Stimulated activated naive CD8-positive, alpha-beta T cell treated with anti-CD3 and anti-CD28 coated beads, Interleukin-15, amount 100 ng/mL, for 72 hours (primary cell): Measurements from ENCODE around the gene TTLL4.
"Not testable (repeated sequence)": the region's sequence is repeated elsewhere in the genome, so short reads cannot be mapped to it uniquely, and the experiment has no call there.

Experiments
- ATAC-seq: fragments of 150-1000 bp; cut with Tn5 transposase; 2 replicates; pipeline ENCODE4 v1.10.0; 2021; ENCODE audit warnings: mild to moderate bottlenecking, moderate library complexity
- DNase-seq, 2 donors: peaks; one replicate each; pipeline ENCODE4 v3.0.0; 2021 to 2022
- H3K27ac Mint-ChIP-seq, 2 donors: one replicate each; pipeline ENCODE4 v1.8.0; 2022; ENCODE audit warnings: mild to moderate bottlenecking in 2 of 2, mixed read lengths in 2 of 2, moderate library complexity in 2 of 2
- H3K27me3 Mint-ChIP-seq: one replicate; pipeline ENCODE4 v1.8.0; 2022; ENCODE audit warnings: mixed read lengths
- H3K4me1 Mint-ChIP-seq: one replicate; pipeline ENCODE4 v1.8.0; 2022; ENCODE audit warnings: mild to moderate bottlenecking, mixed read lengths
- H3K4me3 Mint-ChIP-seq, 2 donors: one replicate each; pipeline ENCODE4 v1.8.0; 2022; ENCODE audit warnings: mild to moderate bottlenecking in 2 of 2, mixed read lengths in 2 of 2, moderate library complexity in 1 of 2
- H3K9me3 Mint-ChIP-seq, 2 donors: one replicate each; pipeline ENCODE4 v1.8.0; 2022; ENCODE audit warnings: mixed read lengths in 2 of 2

The TTLL4 gene

DNA sequence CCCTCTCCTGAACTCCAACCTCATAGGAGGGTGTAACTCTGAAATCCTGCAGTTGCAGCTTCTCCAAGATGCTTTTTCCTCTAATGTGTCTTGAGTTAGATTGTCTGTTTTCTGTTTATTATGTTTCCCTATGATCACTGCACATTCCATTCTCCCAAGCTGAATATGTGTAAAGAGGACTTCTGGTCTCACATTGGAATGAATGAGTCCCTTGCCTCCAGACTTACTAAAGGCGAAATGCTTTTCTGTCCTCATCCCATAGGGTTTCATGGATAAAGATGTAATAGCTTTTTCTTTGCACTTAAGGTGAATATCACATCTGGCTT is 35.8 kb downstream of the TTLL4 start:
- Mint-ChIP-seq H3K27me3 (no peaks in the 10 kb centered on the region), H3K4me1 (peaks cover 23% of the 10 kb centered on the region), H3K27ac (no peak overlapping the region), H3K4me3 (no peak overlapping the region), H3K9me3 (no peaks in the 10 kb centered on the region)
- DNase-seq, result no peak
- no peak for ATAC-seq

DNA sequence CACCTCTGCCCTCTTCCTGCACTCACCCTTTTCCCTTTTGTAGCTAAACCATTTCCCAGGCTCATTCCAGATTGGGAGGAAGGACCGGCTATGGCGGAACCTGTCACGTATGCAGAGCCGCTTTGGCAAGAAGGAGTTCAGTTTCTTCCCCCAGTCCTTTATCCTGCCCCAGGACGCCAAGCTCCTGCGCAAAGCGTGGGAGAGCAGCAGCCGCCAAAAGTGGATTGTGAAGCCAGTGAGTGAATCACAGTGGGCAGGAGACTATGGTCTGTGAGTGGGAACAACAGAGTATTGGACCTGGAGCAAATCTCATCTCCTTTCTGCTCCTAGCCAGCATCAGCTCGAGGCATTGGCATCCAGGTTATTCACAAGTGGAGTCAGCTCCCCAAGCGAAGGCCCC is 36.3 kb downstream of the TTLL4 start:
- H3K4me3 Mint-ChIP-seq, result no peak overlapping the region
- no peak overlapping the region for H3K27ac Mint-ChIP-seq
- ATAC-seq, result no peak
- DNase-seq, result no peak
- no peaks in the 10 kb centered on the region for H3K27me3 Mint-ChIP-seq
- peaks cover 23% of the 10 kb centered on the region for H3K4me1 Mint-ChIP-seq
- H3K9me3 Mint-ChIP-seq, result no peaks in the 10 kb centered on the region

DNA sequence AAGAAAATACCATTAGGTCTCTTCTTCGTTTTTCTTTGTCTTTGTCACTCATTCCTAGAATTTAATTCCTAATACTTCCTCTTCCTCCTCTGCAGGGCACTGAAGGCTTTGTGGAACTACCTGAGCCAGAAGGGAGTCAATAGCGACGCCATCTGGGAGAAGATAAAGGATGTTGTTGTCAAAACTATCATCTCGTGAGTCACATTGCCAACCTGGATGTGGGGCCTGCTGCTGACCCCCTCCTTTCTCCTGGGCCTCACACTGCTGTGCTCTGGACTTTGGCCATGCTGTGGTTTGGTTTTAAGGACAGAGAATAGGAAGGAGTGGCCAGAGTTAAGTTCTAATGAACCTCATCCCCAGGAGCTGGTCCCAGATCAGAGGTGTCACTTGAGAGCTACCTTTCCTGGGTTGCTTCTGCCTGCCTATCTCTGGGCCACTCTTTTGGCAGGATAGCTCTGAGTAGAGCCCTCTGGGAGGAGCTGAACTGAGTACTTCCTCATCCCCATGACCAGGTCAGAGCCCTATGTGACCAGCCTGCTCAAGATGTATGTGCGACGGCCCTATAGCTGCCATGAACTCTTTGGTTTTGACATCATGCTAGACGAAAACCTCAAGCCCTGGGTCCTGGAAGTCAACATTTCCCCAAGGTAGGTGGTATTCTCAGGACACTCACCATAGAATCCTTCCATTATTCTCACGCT is 38.3 kb downstream of the TTLL4 start:
- no peaks in the 10 kb centered on the region for H3K27me3 Mint-ChIP-seq
- H3K4me3 Mint-ChIP-seq, result no peak overlapping the region
- peaks cover 17% of the 10 kb centered on the region for H3K4me1 Mint-ChIP-seq
- no peaks in the 10 kb centered on the region for H3K9me3 Mint-ChIP-seq
- no peak for ATAC-seq
- H3K27ac Mint-ChIP-seq, result peak overlapping the region in 1 of 2 donors; percentile 22
- DNase-seq, result no peak

DNA sequence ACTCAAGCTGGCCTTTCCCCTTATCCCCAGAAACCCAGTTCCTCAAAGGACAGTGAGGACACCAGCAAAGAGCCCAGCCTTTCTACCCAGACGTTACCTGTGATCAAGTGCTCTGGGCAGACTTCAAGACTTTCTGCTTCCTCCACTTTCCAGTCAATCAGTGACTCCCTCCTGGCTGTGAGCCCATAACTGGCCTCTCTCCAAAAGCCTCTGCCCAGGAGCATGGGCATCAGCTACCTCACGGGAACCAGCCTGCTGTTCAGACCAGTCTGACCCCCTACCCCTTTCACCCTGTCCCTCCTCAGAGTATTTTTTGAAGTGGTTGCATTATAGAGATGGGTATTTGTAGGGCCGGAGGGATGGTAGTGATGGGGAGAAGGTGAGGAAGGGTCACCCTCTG is 43.6 kb downstream of the TTLL4 start:
- Mint-ChIP-seq H3K27me3 (no peaks in the 10 kb centered on the region), H3K27ac (no peak overlapping the region), H3K4me3 (no peak overlapping the region), H3K9me3 (no peaks in the 10 kb centered on the region), H3K4me1 (no peaks in the 10 kb centered on the region)
- DNase-seq, result no peak
- no peak for ATAC-seq

DNA sequence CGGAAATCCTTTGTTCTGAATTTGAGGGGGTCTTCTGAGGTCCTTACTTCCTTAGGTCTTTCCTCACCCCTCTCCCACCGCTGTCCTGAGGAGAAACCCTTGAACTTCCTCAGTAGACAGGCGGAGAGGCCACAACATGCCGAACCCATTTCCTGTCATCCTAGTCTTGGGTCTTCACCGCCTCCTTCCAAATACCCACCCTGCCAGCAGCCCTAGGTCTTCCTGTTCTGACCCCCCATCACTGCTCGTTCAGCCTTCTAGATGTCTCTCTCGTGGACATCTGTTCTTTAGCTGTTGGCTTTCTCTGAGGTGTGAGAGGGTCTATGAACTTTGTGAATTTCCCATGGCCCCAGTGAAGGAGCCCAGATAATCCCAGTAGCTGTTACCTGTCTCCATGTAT is 44.1 kb downstream of the TTLL4 start:
- H3K27ac Mint-ChIP-seq, result no peak overlapping the region
- H3K4me3 Mint-ChIP-seq, result no peak overlapping the region
- no peaks in the 10 kb centered on the region for H3K9me3 Mint-ChIP-seq
- ATAC-seq (no peak), DNase-seq (no peak)
- H3K27me3 Mint-ChIP-seq, result no peaks in the 10 kb centered on the region
- no peaks in the 10 kb centered on the region for H3K4me1 Mint-ChIP-seq

DNA sequence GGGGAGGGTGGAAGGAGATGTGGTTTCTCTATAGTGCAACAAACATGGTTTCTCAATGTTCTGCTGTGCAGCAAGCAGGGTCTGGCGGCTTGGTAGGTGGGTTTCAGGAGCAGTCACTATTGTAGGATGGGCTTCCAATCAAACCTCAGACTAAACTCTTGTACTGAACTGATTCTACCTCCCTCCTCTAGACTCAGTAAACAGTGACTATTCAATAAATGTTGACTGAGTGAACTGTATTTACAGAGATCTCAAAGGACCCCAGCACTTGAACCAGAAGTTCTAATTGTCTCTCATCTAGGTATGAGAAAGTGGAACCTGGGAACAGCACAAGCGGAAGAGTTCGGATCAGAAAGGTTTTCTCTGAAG is 44.5 kb downstream of the TTLL4 start:
- no peaks in the 10 kb centered on the region for H3K4me1 Mint-ChIP-seq
- no peaks in the 10 kb centered on the region for H3K27me3 Mint-ChIP-seq
- no peak for DNase-seq
- no peaks in the 10 kb centered on the region for H3K9me3 Mint-ChIP-seq
- H3K4me3 Mint-ChIP-seq, result no peak overlapping the region
- no peak overlapping the region for H3K27ac Mint-ChIP-seq
- ATAC-seq, result no peak

DNA sequence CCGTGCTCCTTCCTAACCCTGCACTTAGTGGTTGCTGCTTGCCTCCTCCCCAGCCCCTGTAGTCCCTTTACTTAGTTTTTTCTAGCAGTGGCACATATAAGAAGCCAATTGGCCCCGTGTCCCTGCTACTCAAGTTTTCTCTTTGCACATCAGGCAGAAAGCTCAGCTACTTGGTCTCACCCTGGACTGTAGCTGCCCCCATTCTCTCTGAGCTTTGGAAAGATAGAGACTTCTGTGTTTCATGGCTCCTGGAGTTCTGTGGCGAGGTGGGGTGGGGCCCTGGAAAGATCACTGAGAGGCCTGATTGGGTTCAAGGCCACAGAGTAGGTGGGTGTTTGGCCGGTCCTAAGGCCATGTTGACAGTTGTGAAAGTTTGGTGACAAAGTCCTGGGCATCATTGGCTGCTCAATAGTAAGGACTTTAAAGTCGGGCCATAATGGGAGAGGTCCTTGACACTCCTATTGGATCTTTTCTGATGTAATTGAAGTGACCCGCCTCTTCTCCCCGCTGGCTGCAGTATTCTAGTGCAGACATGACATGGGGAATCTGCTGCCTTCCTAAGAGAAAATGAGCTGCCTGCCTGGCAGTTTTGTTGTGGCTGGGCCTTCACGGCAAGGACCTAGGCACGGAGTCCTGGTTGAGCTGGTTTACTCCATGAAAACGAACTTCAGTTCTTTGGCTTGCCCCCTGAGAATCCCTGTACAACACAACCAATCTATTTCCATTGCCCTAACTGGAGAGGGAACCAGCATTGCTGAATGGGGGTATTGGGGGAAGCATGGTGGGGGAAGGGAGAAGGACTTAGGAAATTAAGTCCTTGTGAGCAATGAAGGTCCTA is 45.2 kb downstream of the TTLL4 start:
- DNase-seq (no peak), ATAC-seq (no peak)
- H3K9me3 Mint-ChIP-seq, result no peaks in the 10 kb centered on the region
- H3K4me1 Mint-ChIP-seq, result no peaks in the 10 kb centered on the region
- H3K27me3 Mint-ChIP-seq, result no peaks in the 10 kb centered on the region
- H3K27ac Mint-ChIP-seq, result peak overlapping the region in 1 of 2 donors; percentile 49
- no peak overlapping the region for H3K4me3 Mint-ChIP-seq

DNA sequence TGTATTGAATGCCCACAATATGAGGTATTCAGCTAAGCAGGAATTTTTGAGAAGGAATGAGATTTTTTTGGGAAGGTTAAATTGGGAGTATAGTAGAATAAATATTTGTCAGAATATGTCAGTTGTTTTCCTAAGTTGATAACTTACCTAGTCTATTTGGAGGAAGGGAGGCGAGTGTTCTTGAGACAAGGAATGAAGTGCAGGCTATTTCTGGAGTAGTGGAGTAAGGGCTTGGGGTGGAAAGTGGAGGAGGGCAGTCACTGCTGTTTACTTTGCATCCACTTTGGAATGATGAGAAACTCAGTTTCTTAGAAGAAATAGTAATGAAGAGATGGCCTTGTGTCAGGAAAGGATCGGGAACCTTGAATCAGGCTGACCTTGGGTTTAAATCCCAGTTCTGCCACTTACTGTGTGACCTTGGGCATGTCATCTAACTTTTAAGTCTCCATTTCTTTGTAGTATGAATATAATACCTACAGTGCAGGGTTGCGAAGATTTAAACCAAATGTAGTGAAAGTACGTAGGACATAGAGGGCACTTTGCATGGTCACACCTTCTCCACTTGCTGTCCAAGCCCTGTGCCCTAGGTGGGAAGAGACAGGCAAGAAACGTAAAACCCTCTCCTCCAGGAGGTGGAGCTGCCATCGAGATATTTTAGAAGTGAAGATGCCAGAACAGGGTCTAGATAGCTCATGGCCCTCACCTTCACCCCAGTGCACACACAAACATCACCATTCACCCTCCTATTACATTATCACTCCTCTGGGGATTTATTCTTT is 46.2 kb downstream of the TTLL4 start:
- H3K9me3 Mint-ChIP-seq, result no peaks in the 10 kb centered on the region
- H3K4me1 Mint-ChIP-seq, result no peaks in the 10 kb centered on the region
- ATAC-seq, result no peak
- H3K27me3 Mint-ChIP-seq, result no peaks in the 10 kb centered on the region
- DNase-seq, result no peak
- H3K4me3 Mint-ChIP-seq, result no peak overlapping the region
- peak overlapping the region in 1 of 2 donors; percentile 49 for H3K27ac Mint-ChIP-seq

DNA sequence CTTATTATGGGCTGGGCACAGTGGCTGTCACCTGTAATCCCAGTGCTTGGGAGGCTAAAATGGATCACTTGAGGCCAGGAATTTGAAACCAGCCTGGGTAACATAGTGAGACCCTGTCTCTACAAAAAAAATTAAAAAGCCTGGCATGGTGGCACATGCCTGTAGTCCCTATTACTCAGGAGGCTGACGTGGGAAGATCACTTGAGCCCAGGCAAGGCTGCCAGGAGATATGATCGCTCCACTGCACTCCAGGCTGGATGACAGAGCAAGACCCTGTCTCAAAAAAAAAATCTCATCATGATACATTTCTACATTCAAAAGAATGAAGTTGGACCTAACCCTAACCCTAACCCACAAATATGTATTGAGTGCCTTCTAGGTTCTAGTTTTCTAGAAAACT is 51.2 kb downstream of the TTLL4 start:
- no peaks in the 10 kb centered on the region for H3K27me3 Mint-ChIP-seq
- no peaks in the 10 kb centered on the region for H3K4me1 Mint-ChIP-seq
- H3K9me3 Mint-ChIP-seq, result no peaks in the 10 kb centered on the region
- ATAC-seq (no peak), DNase-seq (no peak)
- no peak overlapping the region for H3K4me3 Mint-ChIP-seq
- no peak overlapping the region for H3K27ac Mint-ChIP-seq

DNA sequence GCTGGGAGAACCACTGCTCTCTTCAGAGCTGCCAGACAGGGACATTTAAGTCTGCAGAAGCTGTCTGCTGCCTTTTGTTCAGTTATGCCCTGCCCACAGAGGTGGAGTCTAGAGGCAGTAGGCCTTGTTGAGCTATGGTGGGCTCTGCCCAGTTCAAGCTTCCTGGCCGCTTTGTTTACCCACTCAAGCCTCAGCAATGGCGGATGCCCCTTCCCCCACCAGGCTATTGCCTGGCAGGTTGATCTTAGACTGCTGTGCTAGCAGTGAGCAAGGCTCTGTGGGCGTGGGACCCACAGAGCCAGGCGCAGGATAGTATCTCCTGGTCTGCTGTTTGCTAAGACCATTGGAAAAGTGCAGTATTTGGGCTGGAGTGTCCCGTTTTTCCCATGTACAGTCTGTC is 62.1 kb downstream of the TTLL4 start:
- not testable (repeated sequence) for H3K27ac Mint-ChIP-seq, ATAC-seq, H3K27me3 Mint-ChIP-seq, H3K4me1 Mint-ChIP-seq, DNase-seq, H3K4me3 Mint-ChIP-seq
- peaks cover 6 to 17% of the 10 kb centered on the region in 2 donors for H3K9me3 Mint-ChIP-seq

DNA sequence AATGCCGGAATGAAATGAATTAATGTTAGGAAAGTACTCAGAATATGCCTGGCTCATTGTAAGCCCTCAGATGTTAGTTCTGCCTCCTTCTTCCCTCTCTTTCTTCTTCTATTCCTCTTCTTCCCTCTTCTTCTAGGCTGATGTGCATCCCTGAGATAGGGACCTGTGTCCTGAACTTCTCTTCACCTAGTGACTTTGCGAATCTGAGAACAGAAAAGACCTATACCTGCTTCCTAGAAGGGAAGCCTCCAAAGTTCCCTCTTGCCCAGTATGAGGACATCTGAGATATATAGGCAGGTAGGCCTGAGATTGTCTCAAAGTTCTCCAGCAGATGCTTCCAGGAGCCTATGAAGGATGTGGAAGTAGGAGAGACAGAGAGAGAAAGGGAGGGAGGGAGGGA is 63.2 kb downstream of the TTLL4 start:
- Mint-ChIP-seq H3K4me3 (no peak overlapping the region), H3K4me1 (no peaks in the 10 kb centered on the region), H3K27ac (no peak overlapping the region), H3K27me3 (peaks cover 4% of the 10 kb centered on the region), H3K9me3 (peaks cover 6 to 19% of the 10 kb centered on the region in 2 donors)
- no peak for DNase-seq
- no peak for ATAC-seq

DNA sequence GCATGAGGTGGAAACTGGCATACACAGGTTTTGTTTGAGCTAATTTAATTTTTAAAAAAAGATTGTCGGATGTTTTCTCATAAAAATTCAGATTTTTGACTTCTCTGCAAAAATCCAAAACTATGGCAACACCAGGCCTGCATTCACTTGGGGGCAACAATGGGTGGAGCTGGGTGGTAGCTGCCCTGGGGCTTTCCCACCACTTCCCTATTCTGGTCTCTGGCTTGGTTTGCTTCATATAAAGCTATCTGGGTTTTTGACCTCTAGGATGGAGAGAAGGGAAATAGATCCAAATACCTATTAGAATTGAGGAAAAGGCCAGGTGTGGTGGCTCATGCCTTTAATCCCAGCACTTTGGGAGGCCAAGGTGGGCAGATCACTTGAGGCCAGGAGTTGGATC is 65.9 kb downstream of the TTLL4 start:
- DNase-seq (no peak), ATAC-seq (no peak)
- Mint-ChIP-seq H3K4me3 (no peak overlapping the region), H3K4me1 (no peaks in the 10 kb centered on the region), H3K27me3 (peaks cover 28% of the 10 kb centered on the region), H3K9me3 (peaks cover 6 to 19% of the 10 kb centered on the region in 2 donors), H3K27ac (no peak overlapping the region)

DNA sequence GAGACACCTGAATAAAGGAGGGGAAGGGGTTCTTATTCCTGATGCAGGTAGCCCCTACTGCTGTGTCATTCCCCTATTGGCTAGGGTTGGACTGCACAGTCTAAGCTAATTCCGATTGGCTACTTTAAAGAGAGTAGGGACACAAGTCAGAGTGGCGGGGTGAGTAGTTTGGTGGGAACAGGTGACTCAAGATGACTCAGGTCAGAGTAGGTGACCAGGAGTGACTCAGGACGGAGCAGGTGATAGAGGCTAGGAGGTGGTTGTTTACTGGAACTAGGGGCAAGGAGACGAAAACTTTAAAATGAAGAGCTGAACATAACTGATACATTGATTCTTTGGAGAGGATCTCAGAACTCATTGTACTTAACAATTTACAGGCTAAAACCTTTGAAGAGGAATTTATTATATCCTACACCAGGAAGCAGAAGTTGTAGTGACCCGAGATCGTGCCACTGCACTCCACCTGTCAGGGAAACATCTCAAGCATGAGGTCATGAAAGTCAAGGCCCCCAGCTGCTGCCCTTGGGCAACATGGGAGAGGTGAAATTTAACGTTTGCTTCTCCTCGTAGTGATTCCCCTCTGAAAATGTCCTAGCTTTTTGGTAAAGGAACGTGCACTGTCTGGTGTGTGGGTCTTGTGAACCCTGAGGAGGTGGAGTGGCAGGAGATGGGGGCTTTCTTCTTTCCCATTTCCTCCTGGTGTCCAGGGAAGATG is 66.8 kb downstream of the TTLL4 start:
- Mint-ChIP-seq H3K4me1 (no peaks in the 10 kb centered on the region), H3K4me3 (no peak overlapping the region), H3K27ac (no peak overlapping the region), H3K27me3 (peaks cover 38% of the 10 kb centered on the region), H3K9me3 (peaks cover 6 to 19% of the 10 kb centered on the region in 2 donors)
- DNase-seq, result no peak
- ATAC-seq, result no peak

DNA sequence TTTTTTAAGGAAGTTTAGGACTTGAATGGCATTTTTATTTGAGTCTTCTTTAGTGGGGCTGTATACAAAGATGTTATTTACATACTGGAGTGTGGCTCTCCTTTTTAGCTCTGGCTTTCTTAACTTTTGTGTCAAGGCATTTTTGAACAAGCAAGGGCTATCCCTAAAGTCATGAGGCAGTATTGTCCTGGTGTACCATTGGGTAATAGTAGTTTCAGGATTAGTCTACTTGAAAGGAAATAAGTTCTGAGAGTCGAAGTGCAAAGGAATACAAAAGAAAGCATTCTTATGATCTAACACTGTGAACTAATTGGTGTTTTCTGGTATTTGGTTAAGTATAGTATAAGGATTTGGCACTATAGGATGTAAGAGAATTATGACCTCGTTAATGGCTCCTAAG is 69.4 kb downstream of the TTLL4 start:
- ATAC-seq, result no peak
- Mint-ChIP-seq H3K27ac (no peak overlapping the region), H3K4me1 (no peaks in the 10 kb centered on the region), H3K4me3 (no peak overlapping the region), H3K9me3 (peaks cover 6 to 19% of the 10 kb centered on the region in 2 donors), H3K27me3 (peaks cover 57% of the 10 kb centered on the region)
- DNase-seq, result no peak

DNA sequence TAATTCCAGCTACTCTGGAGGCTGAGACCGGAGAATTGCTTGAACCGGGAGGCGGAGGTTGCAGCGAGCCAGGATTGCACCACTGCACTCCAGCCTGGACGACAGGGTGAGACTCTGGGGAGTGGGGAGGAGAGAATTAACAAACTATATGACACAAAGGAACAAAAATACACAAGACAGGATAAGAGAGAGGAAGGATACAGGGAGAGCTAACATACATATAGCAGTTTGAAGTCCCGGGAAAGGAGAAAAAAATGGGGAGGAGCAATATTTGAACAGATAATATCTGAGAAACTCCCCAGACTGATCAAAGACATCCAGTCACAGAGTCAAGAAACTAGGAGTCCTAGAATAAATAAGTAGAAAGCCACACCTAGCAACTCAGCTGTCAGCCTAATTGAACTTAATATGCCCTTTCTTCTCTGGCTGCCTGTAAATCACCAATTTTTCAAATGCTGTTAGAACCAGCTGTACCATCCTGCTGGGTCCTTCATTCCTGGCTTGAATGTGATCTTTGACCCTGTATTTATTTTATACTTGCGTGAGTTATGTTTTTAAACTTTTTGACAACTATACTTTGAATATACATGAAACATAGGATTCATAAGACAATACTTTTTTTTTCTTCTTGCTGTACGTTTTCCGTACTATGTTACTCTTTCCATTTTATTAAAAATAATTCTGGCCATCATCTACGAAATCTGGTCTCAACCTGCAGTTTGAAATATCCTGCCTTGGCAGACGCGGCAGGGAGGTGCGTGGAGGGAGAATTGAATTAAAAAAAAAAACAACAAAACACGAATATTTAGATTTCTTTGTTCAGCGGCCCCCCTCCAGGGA is 70.4 kb downstream of the TTLL4 start:
- ATAC-seq, result no peak
- Mint-ChIP-seq H3K4me3 (peak overlapping the region; percentile 30 to 52), H3K27me3 (peaks cover 67% of the 10 kb centered on the region)

More for the DNA sequence above, 70.4 kb downstream of the TTLL4 start:
- Mint-ChIP-seq H3K4me1 (no peaks in the 10 kb centered on the region), H3K9me3 (peaks cover 4 to 16% of the 10 kb centered on the region in 2 donors), H3K27ac (no peak overlapping the region)
- no peak for DNase-seq
